SK-N-SH (cell line): ENCODE results near the gene GAS6.

ENCODE experiments used
- ELF1 ChIP-seq: IDR thresholded peaks from 2 replicates; pipeline ENCODE4 v1.4.0; 2012
- MXI1 ChIP-seq: IDR thresholded peaks from 2 replicates; pipeline ENCODE4 v1.6.1; 2012; ENCODE audit warnings: mild to moderate bottlenecking, low read depth, low read length, improper control_type of control experiment
- POLR2AphosphoS5 ChIP-seq: IDR thresholded peaks from 2 replicates; pipeline ENCODE4 v1.6.1; 2012; ENCODE audit warnings: low read depth, low read length
- RAD21 ChIP-seq: IDR thresholded peaks from 2 replicates; pipeline ENCODE4 v1.6.1; 2012; ENCODE audit warnings: mild to moderate bottlenecking, low read length
- RFX5 ChIP-seq: IDR thresholded peaks from 2 replicates; pipeline ENCODE4 v1.6.1; 2012; ENCODE audit warnings: mild to moderate bottlenecking, improper control_type of control experiment, low read length
- SMC3 ChIP-seq: IDR thresholded peaks from 2 replicates; pipeline ENCODE4 v1.6.1; 2012; ENCODE audit warnings: low read depth, low read length, improper control_type of control experiment
- TAF1 ChIP-seq: IDR thresholded peaks from 2 replicates; pipeline ENCODE4 v1.6.1; 2012; ENCODE audit warnings: low read depth, mild to moderate bottlenecking, low read length, moderate library complexity, borderline replicate concordance
- TF ChIP-seq, protein P1 (sequence below): fragments of 200-600 bp; sonication (generic); IDR thresholded peaks from 2 replicates; pipeline ENCODE4 v1.6.1; 2017; ENCODE audit warnings: antibody characterized with exemption, mild to moderate bottlenecking, moderate library complexity

DNA sequence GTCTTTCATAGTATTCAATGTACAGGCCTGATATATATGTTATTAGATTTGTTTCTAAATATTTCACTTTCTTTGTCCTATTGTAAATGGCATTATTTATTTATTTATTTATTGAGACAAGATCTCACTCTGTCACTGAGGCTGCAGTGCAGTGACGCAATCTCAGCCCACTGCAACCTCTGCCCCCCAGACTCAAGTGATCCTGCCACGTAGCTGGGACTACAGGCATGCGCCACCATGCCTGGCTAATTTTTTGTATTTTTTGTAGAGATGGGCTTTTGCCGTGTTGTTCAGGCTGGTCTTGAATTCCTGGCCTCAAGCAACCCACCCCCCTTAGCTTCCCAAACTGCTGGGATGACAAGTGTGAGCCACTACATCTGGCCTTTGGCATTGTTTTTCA is 5.4 kb upstream of the GAS6 start:
- TF ChIP-seq SMC3 (no peak), POLR2AphosphoS5 (no peak), RFX5 (no peak), RAD21 (no peak), MXI1 (no peak), TAF1 (no peak), ELF1 (no peak)
- TF ChIP-seq, protein P1, sequence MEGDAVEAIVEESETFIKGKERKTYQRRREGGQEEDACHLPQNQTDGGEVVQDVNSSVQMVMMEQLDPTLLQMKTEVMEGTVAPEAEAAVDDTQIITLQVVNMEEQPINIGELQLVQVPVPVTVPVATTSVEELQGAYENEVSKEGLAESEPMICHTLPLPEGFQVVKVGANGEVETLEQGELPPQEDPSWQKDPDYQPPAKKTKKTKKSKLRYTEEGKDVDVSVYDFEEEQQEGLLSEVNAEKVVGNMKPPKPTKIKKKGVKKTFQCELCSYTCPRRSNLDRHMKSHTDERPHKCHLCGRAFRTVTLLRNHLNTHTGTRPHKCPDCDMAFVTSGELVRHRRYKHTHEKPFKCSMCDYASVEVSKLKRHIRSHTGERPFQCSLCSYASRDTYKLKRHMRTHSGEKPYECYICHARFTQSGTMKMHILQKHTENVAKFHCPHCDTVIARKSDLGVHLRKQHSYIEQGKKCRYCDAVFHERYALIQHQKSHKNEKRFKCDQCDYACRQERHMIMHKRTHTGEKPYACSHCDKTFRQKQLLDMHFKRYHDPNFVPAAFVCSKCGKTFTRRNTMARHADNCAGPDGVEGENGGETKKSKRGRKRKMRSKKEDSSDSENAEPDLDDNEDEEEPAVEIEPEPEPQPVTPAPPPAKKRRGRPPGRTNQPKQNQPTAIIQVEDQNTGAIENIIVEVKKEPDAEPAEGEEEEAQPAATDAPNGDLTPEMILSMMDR: no peak
